Fibroblast of lung (primary cell): ENCODE measurements around the gene KIF13A. TPM values are rescaled to one million over a fixed set of nuclear protein-coding genes. Genes with fewer than 3 reads are reported as not detected.

Source experiments
- DNase-seq, 2 donors: peaks; one replicate each; pipeline versions ENCODE4 v3.0.0 to v3.0.0-alpha.2; 2010; ENCODE audit warnings: low read depth in 2 of 2
- H2AFZ ChIP-seq: 2 replicates; pipeline ENCODE4 v1.5.1; 2012; ENCODE audit warnings: low read length, control low read depth, inconsistent platforms
- H3K27ac ChIP-seq: 2 replicates; pipeline ENCODE4 v1.5.1; 2011; ENCODE audit warnings: low read length, control low read depth; ENCODE audit not compliant: insufficient read depth
- H3K27me3 ChIP-seq: 2 replicates; pipeline ENCODE4 v1.5.1; 2011; ENCODE audit warnings: mild to moderate bottlenecking, low read length; ENCODE audit not compliant: control insufficient read depth, insufficient read depth
- H3K36me3 ChIP-seq: 2 replicates; pipeline ENCODE4 v1.5.1; 2011; ENCODE audit warnings: low read length; ENCODE audit not compliant: control insufficient read depth, insufficient read depth
- H3K4me1 ChIP-seq: 2 replicates; pipeline ENCODE4 v1.5.1; 2011; ENCODE audit warnings: low read length; ENCODE audit not compliant: control insufficient read depth, insufficient read depth; ENCODE audit errors: extremely low read depth
- H3K4me2 ChIP-seq: 2 replicates; pipeline ENCODE4 v1.5.1; 2011; ENCODE audit warnings: low read length, control low read depth; ENCODE audit not compliant: insufficient read depth; ENCODE audit errors: extremely low read depth
- H3K4me3 ChIP-seq, 4 experiments: fragments of 200-600 bp in 1 of 4; sonication (generic) in 1 of 4; replicated peaks in 1 of 4; 2 replicates each; pipeline ENCODE4 v1.5.1; 2011 to 2016; ENCODE audit warnings: low read length in 4 of 4, low read depth in 3 of 4, mild to moderate bottlenecking in 3 of 4, control low read depth in 2 of 4, inconsistent platforms in 1 of 4, mixed read lengths in 1 of 4; ENCODE audit not compliant: insufficient read depth in 1 of 4; ENCODE audit errors: control extremely low read depth in 1 of 4
- H3K79me2 ChIP-seq: 2 replicates; pipeline ENCODE4 v1.5.1; 2012; ENCODE audit warnings: mild to moderate bottlenecking, low read length, inconsistent platforms; ENCODE audit not compliant: control insufficient read depth, insufficient read depth
- H3K9ac ChIP-seq: 2 replicates; pipeline ENCODE4 v1.5.1; 2011; ENCODE audit warnings: mild to moderate bottlenecking, low read length, control low read depth; ENCODE audit not compliant: insufficient read depth
- H3K9me3 ChIP-seq: 2 replicates; pipeline ENCODE4 v1.5.1; 2012; ENCODE audit warnings: low read depth, low read length; ENCODE audit not compliant: control insufficient read depth, insufficient read depth
- H4K20me1 ChIP-seq: 2 replicates; pipeline ENCODE4 v1.5.1; 2011; ENCODE audit warnings: low read length; ENCODE audit not compliant: control insufficient read depth, insufficient read depth; ENCODE audit errors: extremely low read depth
- CTCF ChIP-seq, 2 donors: IDR thresholded peaks in 1 of 2; conservative IDR thresholded peaks in 1 of 2; 1 replicate in 1 of 2; 2 replicates in 1 of 2; pipeline ENCODE4 v1.5.1; 2011 to 2012; ENCODE audit warnings: low read length in 2 of 2, control low read depth in 1 of 2, inconsistent platforms in 1 of 2, low read depth in 1 of 2, mild to moderate bottlenecking in 1 of 2
- EZH2 ChIP-seq: IDR thresholded peaks from 2 replicates; pipeline ENCODE4 v1.5.1; 2012; ENCODE audit warnings: low read length, control low read depth, mild to moderate bottlenecking; ENCODE audit errors: missing control alignments
- polyA plus RNA-seq, 2 donors: library from polyadenylated mRNA; depleted of rRNA in 1 of 2; stranded (reverse) in 1 of 2; unstranded in 1 of 2; fragments of >200 nt; gene quantifications; 2 replicates each; pipeline ENCODE4 v1.2.1, GENCODE V29; 2011 to 2012; ENCODE audit warnings: missing spikeins in 1 of 2
- total RNA-seq: library from RNA; depleted of rRNA; stranded (reverse); fragments of >200 nt; gene quantifications from 2 replicates; pipeline ENCODE4 v1.2.1, GENCODE V29; 2014

The KIF13A gene
- total and polyA plus RNA-seq, 2 donors (not counting 1 experiment from before 2014, with no cell fraction given), result 52.3 to 114 TPM

GRCh38 chr6:17945575-17945974 lies 41.9 kb downstream of the KIF13A start:
- Histone ChIP-seq H3K4me2 (no peak overlapping the region), H3K4me3 (no peak overlapping the region), H3K79me2 (peaks cover 30% of the 10 kb centered on the region), H3K9ac (no peak overlapping the region), H3K27me3 (no peaks in the 10 kb centered on the region), H3K36me3 (no peaks in the 10 kb centered on the region), H4K20me1 (no peaks in the 10 kb centered on the region), H3K4me1 (peaks cover 3% of the 10 kb centered on the region), H3K27ac (no peak overlapping the region), H2AFZ (no peak overlapping the region), H3K9me3 (no peaks in the 10 kb centered on the region)
- DNase-seq, result no peak
- TF ChIP-seq CTCF (conservative IDR thresholded peaks at IDR 0.05 in 1 of 2, IDR thresholded peaks at IDR 0.05 in 1 of 2; ENCODE audit: low read depth in 1 of 2, low read length in 2 of 2), result no peak
- no peak for TF ChIP-seq EZH2

- DNase-seq, result peak in 1 of 2 donors; percentile 60
- TF ChIP-seq EZH2 (no peak), CTCF (conservative IDR thresholded peaks at IDR 0.05 in 1 of 2, IDR thresholded peaks at IDR 0.05 in 1 of 2; ENCODE audit: low read depth in 1 of 2, low read length in 2 of 2) (no peak)
- H3K79me2 ChIP-seq, result peaks cover 31% of the 10 kb centered on the region
Measured at GRCh38 chr6:17945111-17945510, 42.3 kb downstream of the KIF13A start.

GRCh38 chr6:17941318-17941717 lies 46.1 kb downstream of the KIF13A start:
- Histone ChIP-seq H3K4me2 (no peak overlapping the region), H2AFZ (no peak overlapping the region), H3K36me3 (no peaks in the 10 kb centered on the region), H3K9me3 (no peaks in the 10 kb centered on the region), H3K4me1 (peaks cover 2% of the 10 kb centered on the region), H3K4me3 (no peak overlapping the region), H4K20me1 (no peaks in the 10 kb centered on the region), H3K27ac (no peak overlapping the region), H3K27me3 (no peaks in the 10 kb centered on the region), H3K79me2 (peaks cover 38% of the 10 kb centered on the region), H3K9ac (no peak overlapping the region)
- TF ChIP-seq EZH2 (no peak), CTCF (conservative IDR thresholded peaks at IDR 0.05 in 1 of 2, IDR thresholded peaks at IDR 0.05 in 1 of 2; ENCODE audit: low read depth in 1 of 2, low read length in 2 of 2) (no peak)
- DNase-seq, result no peak

More at GRCh38 chr6:17945111-17945510, 42.3 kb downstream of the KIF13A start:
- Histone ChIP-seq H3K4me1 (peaks cover 3% of the 10 kb centered on the region), H3K27ac (no peak overlapping the region), H3K4me3 (no peak overlapping the region), H3K36me3 (no peaks in the 10 kb centered on the region), H4K20me1 (no peaks in the 10 kb centered on the region), H2AFZ (no peak overlapping the region), H3K4me2 (peak overlapping the region; percentile 19), H3K27me3 (no peaks in the 10 kb centered on the region), H3K9me3 (no peaks in the 10 kb centered on the region), H3K9ac (no peak overlapping the region)
